HG02678 (cell line): ENCODE data around the gene SLC22A17.

ENCODE experiments used
- ATAC-seq: cut with Tn5 transposase; IDR thresholded peaks from one replicate; pipeline ENCODE4 v1.9.1; 2021; ENCODE audit warnings: mild to moderate bottlenecking, moderate library complexity; ENCODE audit not compliant: unreplicated experiment

Gene SLC22A17

DNA sequence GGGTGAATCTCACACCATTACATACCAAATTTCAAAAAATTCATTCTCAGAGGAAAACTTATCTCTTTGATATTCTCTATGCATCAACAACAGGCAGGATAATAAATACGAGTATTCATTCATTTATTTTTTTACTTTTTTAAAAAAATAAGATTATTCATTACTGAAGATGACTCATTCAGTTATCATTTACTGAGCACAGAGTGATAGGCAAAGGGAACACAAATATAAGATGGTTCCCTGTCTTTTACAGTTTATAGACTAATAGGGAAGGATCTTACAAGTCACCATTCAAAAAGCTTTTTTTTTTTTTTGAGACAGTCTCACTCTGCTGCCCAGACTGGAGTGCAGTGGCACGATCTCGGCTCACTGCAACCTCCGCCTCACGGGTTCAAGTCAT, 36.4 kb downstream of the SLC22A17 start:
- ATAC-seq = no peak

DNA sequence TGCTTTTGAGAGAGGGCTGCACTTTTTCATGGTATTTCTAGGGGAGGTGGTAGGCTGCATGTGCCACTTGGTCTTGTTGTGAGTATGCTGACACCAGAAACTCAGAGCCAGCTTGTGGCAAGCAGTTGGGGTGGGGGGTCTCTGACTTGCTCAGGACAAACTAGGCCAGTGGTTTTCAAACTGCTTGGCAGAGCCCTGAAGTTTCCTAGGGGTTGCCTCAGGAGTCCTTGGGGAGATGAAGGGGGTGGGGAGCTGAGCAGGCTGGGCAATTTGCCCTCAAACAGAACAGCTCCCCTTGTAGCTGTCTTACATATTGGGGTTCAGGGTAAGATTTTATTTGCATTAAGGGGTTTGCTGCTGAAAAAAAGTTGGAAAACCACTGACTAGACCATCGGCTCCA, 42.1 kb downstream of the SLC22A17 start:
- ATAC-seq = no peak

GRCh38 chr14:23308721-23309445, 43.8 kb downstream of the SLC22A17 start:
- ATAC-seq = no peak

- ATAC-seq = no peak
Observed at GRCh38 chr14:23307687-23308644, 44.7 kb downstream of the SLC22A17 start.

DNA sequence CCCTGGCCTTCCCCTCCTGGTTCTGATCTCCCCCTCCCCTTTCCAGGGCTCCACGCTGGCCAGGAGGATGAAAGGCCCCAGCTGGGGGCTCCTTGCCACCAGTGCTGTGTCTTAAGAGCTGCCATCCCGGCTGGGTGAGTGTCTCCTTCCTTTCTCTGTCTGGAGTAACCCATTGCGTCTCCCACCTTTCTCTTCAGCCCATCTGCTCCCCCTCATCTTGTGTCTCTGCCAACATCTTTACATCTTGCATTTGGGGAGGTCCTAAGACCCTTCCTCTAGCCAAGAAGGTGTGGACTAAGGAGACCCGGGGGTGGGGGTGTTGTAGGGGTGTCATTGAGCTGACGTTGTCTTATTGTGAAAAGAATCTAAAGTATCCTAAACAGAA, 45.5 kb downstream of the SLC22A17 start:
- no peak for ATAC-seq

- ATAC-seq = peak; percentile 18
Observed at GRCh38 chr14:23306412-23307145, 46.1 kb downstream of the SLC22A17 start, which contains the start of gene BCL2L2. Gene BCL2L2 (plus strand): TSS chr14:23306833. CDS start chr14:23307768, 935 bp downstream.

DNA sequence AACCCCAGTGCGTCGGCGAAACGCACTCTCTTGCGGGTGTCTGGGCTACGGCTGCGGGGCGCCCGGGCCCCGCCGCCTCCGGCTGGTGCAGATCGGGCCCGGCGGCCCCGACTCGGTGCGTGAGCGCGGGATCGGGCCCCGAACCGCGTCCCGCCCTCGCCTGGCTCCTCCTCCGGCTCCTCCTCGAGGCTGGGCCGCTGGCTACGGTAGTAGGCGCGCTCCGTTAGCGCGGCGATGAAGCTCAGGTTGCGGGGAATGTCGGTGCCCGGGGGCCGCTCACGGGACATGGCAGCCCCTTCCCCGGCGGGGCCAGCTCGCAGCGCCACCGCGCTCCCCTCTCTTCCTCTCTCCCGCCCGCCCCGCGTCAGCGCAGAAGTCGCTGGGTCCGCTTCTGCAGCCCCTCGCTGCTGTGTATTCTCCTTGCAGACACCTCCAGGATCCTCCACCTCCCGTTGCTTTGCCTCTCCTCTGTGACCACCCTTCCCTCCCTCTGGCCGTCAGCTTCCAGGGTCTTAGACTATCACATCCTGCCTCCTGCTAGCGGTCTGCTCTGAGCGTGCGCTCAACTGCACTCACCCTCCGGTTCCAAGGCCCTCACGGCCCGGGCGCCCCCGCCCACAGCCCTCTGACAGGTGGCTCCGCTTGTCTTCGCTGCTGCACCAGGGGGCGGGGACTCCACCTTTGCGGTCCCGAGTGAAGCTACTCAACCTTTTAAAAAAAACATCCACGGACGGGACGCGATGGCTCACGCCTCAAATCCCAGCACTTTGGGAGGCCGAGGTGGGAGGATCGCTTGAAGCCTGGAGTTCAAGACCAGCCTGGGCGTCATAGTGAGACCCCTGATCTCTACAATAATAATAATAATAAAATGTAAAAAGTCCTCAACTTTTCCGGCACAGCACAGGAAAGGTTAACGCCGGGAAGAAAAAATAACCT, 50.1 kb downstream of the SLC22A17 start, which contains the start of gene PPP1R3E:
Gene PPP1R3E, minus strand, starts transcription at position 570 of the 936 bp plus-strand sequence. Its CDS starts 283 bp downstream, at position 287.
- peak; percentile 34 for ATAC-seq

DNA sequence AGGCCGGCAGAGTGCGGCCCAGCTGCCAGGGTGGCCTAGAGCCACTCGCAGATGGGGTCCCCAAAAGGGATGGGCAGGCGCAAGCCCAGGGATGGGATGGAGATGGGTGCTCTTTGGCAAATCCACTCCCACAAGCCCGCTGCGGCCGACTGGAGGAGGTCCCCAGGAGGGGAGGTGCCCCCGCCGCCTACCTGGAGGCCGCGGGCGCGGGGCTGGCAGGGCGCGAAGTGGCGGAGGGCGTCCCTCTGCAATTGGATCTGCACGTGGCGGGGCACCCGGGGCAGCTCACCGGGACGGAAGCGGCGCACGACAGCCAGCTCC, 50.8 kb downstream of the SLC22A17 start:
- peak; percentile 9 for ATAC-seq

DNA sequence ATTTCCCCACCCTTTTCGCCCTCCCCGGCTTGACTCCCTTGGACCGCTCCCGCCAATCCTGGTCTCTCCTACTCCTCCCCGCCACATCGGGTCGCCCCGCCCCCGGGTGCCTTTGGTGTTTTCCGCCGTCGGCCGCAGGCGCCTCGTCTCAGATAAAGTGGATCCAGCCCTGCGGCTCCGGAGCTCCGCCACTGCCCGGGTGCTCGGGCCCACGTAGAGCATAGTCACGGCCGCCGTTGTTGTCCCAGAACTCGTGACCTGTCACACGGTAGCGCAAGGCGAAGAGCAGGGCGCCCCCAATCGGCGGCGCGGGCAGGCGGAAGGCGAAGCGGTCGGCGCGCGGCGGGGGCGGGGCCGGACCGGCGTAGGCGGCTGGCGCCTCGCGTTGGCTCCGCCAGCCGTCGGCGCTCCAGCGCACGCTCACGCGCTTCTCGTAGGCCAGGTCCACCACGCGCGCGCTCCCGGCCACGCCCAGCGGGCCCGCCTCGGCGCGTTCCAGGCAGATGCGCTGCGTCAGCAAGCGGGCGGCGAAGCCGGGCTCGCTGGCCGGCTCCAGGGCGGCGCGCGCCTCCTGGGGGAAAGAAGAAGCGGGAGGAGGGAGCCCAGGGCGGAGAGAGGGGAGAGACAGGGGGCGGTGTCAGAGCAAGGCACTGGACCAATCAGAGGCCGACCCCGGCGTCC, 51.3 kb downstream of the SLC22A17 start:
- peak; percentile 79 for ATAC-seq

GRCh38 chr14:23300687-23301223, 51.9 kb downstream of the SLC22A17 start:
- ATAC-seq = no peak

- no peak for ATAC-seq
Observed at GRCh38 chr14:23299986-23300686, 52.6 kb downstream of the SLC22A17 start.

DNA sequence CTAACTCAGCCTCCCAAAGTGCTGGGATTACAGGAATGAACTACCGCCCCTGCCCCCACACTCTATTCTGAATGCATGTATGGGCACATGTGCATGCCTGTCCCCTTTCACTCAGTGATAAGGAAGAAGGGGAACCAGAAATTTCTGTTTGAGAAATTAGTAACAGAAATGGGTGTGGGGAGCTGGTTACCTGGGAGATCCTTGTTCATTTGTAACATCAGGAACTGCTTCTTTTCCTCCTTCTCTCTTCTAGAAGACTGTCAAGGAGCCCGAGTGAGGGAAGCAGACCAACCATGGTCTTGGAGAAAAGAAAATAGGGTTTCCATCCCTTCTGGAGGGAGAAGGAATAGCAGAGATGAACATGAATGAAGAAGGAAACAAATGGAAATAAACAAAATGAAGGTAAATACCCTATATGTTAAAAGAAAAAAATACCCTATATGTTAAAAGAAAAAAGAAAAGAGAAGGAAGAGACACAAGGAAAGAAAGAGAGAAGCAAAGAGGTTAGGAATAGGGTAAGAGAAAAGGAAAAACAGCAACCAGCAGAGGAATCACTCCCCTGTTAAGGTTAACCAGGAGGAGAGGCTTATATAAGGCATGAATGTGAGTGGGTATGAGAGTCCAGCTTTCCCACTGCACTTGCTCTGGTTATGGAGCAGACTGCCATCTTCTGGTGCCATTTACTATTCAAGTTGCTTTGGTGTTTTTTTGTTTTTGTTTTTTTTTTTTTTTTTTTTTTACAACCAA, 53.3 kb downstream of the SLC22A17 start:
- ATAC-seq = no peak

- no peak for ATAC-seq
Observed at GRCh38 chr14:23297611-23298277, 54.9 kb downstream of the SLC22A17 start.

GRCh38 chr14:23297096-23297495, 55.6 kb downstream of the SLC22A17 start:
- no peak for ATAC-seq
